GM21529 (cell line): Measurements from ENCODE around the gene MAGED2.
"Not testable (repeated sequence)": the region's sequence is repeated elsewhere in the genome, so short reads cannot be mapped to it uniquely, and the experiment has no call there.

ENCODE experiments used
- ATAC-seq: cut with Tn5 transposase; IDR thresholded peaks from one replicate; pipeline ENCODE4 v1.9.1; 2021; ENCODE audit not compliant: unreplicated experiment

The MAGED2 gene

DNA sequence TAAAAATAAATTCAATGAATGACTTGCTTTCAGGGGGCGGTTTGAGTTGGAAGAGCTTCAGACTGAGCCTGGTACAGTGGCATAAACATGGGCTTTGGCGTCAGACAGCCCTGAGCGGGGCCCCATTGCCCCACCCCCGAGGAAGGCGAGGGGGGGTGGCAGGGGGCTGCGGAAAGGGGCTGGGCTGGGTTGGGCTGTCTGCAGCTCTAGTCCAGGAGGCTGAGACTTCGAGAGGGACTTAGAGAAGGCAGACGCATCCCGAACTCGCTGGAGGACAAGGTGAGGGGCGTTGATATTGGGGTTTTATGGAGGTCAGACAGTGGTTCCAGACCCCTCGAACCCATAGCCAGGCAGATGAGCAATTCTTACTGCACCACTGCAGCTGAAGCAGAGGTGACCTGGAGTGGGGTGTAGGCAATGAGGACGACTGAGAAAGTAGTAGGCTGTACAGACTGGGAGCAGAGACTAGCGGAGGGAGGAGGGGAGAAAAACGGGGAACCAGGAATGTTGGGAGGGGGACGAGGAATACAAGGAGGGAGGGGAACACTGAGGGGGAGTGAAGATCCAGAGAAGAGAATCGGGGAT, at the start of gene MAGED2:
TSS of gene MAGED2 (plus strand) at position 222 of the 585 bp plus-strand sequence. CDS start 1,587 bp downstream, outside the sequence.
- no peak for ATAC-seq

- no peak for ATAC-seq
Observed at GRCh38 chrX:54758114-54759055, 49.2 kb upstream of the MAGED2 start.

- not testable (repeated sequence) for ATAC-seq
Observed at GRCh38 chrX:54774391-54775094, 33.0 kb upstream of the MAGED2 start.

GRCh38 chrX:54776061-54776460, 31.5 kb upstream of the MAGED2 start:
- no peak for ATAC-seq

DNA sequence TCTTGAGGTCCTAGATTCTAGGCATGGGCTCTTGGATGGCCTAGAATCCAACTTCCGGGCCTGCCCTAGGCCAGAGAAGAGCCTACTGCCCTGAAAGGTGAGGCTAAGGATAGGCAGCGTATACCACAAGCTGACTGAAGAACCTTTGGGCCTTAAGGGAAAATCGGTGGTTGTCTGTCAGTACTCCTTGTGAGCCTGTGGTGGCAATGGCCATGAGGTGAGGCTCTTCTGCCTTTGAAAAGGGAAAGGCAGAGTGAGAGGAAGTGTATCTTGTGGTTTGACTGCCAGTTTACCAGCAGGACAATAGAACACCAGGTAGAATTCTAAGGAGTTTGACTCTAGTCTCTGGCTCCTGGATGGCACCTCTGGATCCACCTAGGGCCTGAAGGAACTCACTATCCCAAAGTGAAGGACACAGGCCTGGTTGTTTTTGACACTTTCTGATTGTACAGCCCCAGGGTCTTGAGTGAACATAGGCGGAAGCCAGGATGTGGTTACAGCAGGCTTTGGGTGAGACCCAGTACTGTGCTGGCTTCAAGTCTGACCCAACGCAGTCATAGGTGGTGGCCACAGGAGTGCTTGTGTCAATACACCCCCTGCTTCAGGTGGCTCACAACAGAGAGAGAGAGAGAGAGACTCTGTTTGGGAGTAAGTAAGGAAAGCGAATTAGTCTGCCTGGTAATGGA, 30.4 kb upstream of the MAGED2 start:
- no peak for ATAC-seq

GRCh38 chrX:54785901-54786300, 21.6 kb upstream of the MAGED2 start:
- ATAC-seq, result no peak

GRCh38 chrX:54786967-54787366, 20.6 kb upstream of the MAGED2 start:
- no peak for ATAC-seq

DNA sequence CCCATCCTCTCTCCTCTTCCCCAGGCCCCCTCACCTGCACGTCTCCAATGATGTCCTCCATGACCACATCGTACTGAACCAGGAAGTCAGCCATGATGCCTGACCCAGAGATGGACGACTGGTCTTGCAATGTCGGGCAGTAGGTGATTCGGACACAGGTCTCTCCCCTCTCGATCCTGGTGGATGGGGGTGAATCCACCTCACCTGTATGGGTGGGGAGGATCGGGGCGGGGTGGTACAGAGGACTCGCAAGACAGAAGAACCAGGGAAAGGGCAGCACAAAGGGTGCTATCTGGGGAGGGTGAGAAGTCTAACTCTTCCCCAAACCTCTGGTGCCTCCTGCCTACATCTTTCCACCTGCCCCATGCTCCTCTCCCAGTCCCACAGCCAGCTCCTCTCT, 19.1 kb upstream of the MAGED2 start:
- no peak for ATAC-seq

GRCh38 chrX:54789405-54789804, 18.1 kb upstream of the MAGED2 start:
- ATAC-seq, result not testable (repeated sequence)

DNA sequence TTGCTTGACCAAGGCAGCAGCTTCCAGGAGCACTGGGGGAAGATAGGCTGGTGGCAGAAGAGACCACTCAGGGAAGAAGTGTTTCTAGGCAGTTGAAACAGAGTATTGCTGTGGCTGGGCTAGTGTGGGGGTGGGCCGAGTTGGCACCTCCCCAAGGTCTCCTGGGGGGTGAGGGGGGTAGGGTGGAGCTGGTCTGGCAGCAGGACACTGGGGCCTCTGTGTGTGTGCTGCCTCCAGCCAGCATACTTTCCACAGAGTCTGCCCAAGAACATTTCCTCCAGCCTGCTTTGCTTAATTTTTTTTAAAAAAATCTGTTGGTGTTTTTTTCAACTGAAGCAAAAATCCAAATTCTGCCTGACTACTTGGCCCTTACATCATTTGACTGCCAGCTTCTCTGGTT, 13.5 kb upstream of the MAGED2 start:
- ATAC-seq, result no peak

DNA sequence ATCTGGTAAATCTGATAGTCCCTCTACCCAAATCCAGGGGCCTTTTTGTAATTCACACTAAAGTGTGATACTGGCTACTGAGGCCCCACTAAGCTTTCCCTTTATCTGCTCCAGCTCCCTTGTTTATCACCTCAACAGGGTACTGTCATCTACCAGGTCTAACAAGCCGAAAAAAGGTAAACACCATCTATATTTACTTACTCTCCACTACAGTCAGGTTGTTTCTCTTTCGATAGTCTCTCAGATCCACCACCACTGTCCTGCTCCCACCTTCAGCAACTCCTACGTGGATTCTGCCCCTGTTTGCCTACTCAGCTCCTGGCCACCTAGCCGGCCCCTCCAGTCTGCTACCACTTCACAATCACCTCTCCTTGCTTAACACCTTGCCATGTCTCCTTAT, 12.8 kb upstream of the MAGED2 start:
- no peak for ATAC-seq

GRCh38 chrX:54798137-54798536, 9.4 kb upstream of the MAGED2 start, which contains the start of gene ITIH6:
Gene ITIH6, minus strand, starts transcription at chrX:54798255. Its CDS starts 45 bp downstream, at chrX:54798210.
- no peak for ATAC-seq

- no peak for ATAC-seq
Observed at GRCh38 chrX:54799046-54799445, 8.5 kb upstream of the MAGED2 start.

DNA sequence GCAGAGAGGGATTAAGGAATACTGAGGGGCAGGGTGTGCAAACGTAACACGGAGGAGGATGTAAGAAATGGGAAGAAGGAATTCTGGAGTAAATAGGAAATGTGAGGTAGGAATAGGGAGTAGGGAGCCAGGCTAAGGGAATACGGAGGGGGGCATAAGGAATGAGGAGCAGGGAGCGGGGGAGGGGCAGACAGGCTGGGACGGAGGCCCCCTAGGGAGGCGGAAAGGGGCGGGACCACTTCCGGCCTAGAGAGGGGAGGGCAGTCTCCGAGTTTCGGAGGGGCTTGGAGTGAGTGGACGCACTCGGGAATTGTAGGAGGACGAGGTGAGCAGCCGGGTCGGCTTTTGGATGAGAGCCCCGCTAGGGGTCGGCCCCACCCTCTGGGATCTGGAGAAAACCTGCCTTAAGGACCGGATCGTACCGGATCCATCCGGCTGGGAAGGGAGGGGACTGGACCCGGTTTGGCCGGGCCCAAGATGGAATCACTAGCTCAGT, 612 bp downstream of the MAGED2 start:
- peak; percentile 24 for ATAC-seq

- peak; percentile 88 for ATAC-seq
Observed at GRCh38 chrX:54808605-54809483, 1.3 kb downstream of the MAGED2 start.

DNA sequence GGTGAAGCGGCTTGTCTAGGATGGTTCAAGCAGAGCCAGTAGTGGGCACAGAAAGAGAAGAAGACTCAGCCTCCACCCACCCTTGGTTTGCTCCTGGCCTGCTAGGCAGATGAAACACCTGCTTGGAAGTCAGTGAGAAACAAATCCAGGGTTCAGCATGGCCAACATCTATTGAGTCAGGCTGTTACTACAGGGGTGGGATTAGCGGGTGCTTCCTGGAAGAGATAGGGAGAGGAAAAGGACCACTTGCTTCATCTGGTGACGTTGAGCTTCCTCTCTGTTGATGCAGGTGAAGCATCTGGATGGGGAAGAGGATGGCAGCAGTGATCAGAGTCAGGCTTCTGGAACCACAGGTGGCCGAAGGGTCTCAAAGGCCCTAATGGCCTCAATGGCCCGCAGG, 3.0 kb downstream of the MAGED2 start:
- no peak for ATAC-seq

DNA sequence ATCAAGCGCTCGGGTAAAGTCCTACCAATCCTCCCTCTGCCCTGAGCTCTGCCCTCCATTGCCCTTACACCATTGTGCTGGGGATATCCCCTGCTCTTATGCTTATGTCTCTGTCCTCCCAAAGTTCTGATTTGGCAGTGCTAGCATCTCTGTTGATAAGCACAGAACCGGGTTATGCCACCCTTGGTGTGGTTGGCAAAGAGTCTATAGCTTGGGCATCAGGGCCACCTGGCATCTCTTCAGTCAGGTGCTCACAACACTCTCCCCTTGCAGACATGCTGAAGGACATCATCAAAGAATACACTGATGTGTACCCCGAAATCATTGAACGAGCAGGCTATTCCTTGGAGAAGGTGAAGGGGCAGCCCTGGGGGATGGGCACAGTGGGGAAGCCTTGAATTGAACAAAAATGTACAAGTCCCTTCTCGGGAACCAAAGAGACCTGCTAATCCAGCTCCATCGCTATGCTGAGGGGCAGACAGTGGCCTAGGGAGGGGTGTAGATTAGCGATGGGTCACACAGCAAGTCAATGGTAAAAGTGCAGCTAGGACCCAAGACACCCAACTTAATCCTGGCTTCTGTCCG, 3.8 kb downstream of the MAGED2 start:
- ATAC-seq, result no peak

DNA sequence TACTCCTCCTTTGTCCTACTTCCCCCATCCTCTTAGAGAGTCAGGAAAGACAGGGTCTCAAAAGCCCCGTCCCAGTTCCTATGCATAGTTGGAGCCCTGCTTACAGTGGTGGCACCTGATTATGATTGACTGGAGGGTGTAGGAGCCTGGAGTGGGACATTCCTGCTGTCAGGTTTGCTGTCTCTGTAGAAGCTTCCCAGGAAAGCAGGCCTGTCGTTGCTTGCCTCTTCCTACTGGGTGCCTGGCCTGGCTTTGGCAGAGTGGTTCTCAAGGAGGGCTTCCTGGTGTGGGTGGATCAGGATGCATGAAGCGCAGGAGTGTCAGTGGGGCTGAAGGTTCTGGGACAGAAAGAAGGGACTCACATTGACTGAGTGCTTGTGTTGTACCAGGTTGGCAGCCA, 4.8 kb downstream of the MAGED2 start:
- no peak for ATAC-seq

DNA sequence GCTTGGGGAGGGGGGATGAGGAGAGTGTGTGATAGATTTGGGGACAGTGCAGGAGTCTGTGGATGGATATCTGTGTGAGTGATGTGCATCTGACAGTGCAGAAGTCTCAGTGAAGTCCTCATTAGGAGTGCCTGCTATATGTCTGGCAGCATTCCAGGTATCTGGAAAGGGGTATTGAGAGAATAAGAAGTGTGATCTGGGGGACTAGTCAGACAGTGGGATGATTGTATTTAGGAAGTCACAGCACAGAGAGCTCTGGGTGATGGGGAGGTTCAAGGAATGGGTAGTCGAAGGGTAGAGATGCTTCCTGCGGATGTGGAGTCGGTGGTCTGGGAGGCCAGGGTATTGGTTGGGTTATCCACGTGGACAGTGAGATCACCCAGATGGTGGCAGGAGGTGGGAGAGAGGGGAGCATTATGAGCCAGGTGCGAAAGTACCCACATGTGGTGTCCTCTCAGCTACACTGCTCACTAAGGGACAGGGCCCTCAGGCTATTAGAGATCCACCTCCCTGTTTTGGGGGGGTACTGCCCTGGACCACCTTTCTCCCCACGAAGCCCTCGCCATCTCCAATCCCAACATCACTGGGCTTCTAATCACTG, 9.8 kb downstream of the MAGED2 start:
- no peak for ATAC-seq
